H9 (cell line): ENCODE data around the gene CSAD. TPM values are rescaled to one million over a fixed set of nuclear protein-coding genes. Genes with fewer than 3 reads are reported as not detected.

Source experiments
- DNase-seq: peaks from one replicate; pipeline ENCODE4 v3.0.0-alpha.2; 2017
- H2AFZ ChIP-seq: one replicate; pipeline ENCODE4 v1.6.1; 2013; ENCODE audit warnings: mild to moderate bottlenecking, low read length, control low read depth, moderate library complexity
- H2AK5ac ChIP-seq: 2 replicates; pipeline ENCODE4 v1.6.1; 2013; ENCODE audit warnings: low read length, control low read depth, mixed read lengths; ENCODE audit not compliant: insufficient read length
- H2BK120ac ChIP-seq: one replicate; pipeline ENCODE4 v1.6.1; 2013; ENCODE audit warnings: low read depth, mild to moderate bottlenecking, low read length, control low read depth, inconsistent platforms; ENCODE audit not compliant: poor library complexity, severe bottlenecking
- H2BK12ac ChIP-seq: 2 replicates; pipeline ENCODE4 v1.6.1; 2013; ENCODE audit warnings: low read length, control low read depth, mixed read lengths, low read depth; ENCODE audit not compliant: insufficient read length
- H2BK15ac ChIP-seq: 2 replicates; pipeline ENCODE4 v1.6.1; 2013; ENCODE audit warnings: low read depth, low read length, control low read depth
- H2BK20ac ChIP-seq: one replicate; pipeline ENCODE4 v1.6.1; 2013; ENCODE audit warnings: low read depth, mild to moderate bottlenecking, low read length, control low read depth, inconsistent platforms; ENCODE audit not compliant: poor library complexity, severe bottlenecking
- H2BK5ac ChIP-seq: 2 replicates; pipeline ENCODE4 v1.6.1; 2013; ENCODE audit warnings: low read length, control low read depth, mixed read lengths; ENCODE audit not compliant: insufficient read length
- H3K14ac ChIP-seq: 2 replicates; pipeline ENCODE4 v1.6.1; 2013; ENCODE audit warnings: low read length, control low read depth; ENCODE audit not compliant: insufficient read depth
- H3K18ac ChIP-seq: 2 replicates; pipeline ENCODE4 v1.6.1; 2013; ENCODE audit warnings: low read depth, mild to moderate bottlenecking, mixed read lengths, low read length, control low read depth; ENCODE audit not compliant: insufficient read length
- H3K23ac ChIP-seq: 2 replicates; pipeline ENCODE4 v1.6.1; 2013; ENCODE audit warnings: low read length, control low read depth, mixed read lengths, low read depth; ENCODE audit not compliant: insufficient read length
- H3K23me2 ChIP-seq: 2 replicates; pipeline ENCODE4 v1.6.1; 2013; ENCODE audit warnings: low read depth, mild to moderate bottlenecking, mixed read lengths, low read length, control low read depth; ENCODE audit not compliant: insufficient read length, poor library complexity, severe bottlenecking
- H3K27ac ChIP-seq: 2 replicates; pipeline ENCODE4 v1.5.1; 2013; ENCODE audit warnings: low read length, control low read depth, mixed read lengths, low read depth; ENCODE audit not compliant: insufficient read length
- H3K27me3 ChIP-seq: 2 replicates; pipeline ENCODE4 v1.6.1; 2013; ENCODE audit warnings: low read length, control low read depth, inconsistent platforms; ENCODE audit not compliant: insufficient read depth
- H3K4ac ChIP-seq: 2 replicates; pipeline ENCODE4 v1.6.1; 2013; ENCODE audit warnings: low read depth, mild to moderate bottlenecking, control low read depth, inconsistent platforms, low read length, moderate library complexity
- H3K4me1 ChIP-seq: 2 replicates; pipeline ENCODE4 v1.6.1; 2013; ENCODE audit warnings: low read length, control low read depth, inconsistent platforms; ENCODE audit not compliant: insufficient read depth
- H3K4me2 ChIP-seq: 2 replicates; pipeline ENCODE4 v1.6.1; 2013; ENCODE audit warnings: low read length, control low read depth, mixed read lengths; ENCODE audit not compliant: insufficient read length, insufficient read depth
- H3K56ac ChIP-seq: 2 replicates; pipeline ENCODE4 v1.6.1; 2013; ENCODE audit warnings: low read depth, mild to moderate bottlenecking, mixed read lengths, low read length, control low read depth; ENCODE audit not compliant: insufficient read length
- H3K79me1 ChIP-seq: 2 replicates; pipeline ENCODE4 v1.6.1; 2013; ENCODE audit warnings: low read depth, mild to moderate bottlenecking, moderate library complexity, low read length, control low read depth, inconsistent platforms; ENCODE audit not compliant: insufficient read depth, poor library complexity, severe bottlenecking
- H3K79me2 ChIP-seq: 2 replicates; pipeline ENCODE4 v1.6.1; 2013; ENCODE audit warnings: low read length, control low read depth, inconsistent platforms; ENCODE audit not compliant: insufficient read depth
- H3K9ac ChIP-seq: 2 replicates; pipeline ENCODE4 v1.6.1; 2013; ENCODE audit warnings: low read length, control low read depth, mixed read lengths; ENCODE audit not compliant: insufficient read length; ENCODE audit errors: extremely low read depth
- H3K9me3 ChIP-seq: one replicate; pipeline ENCODE4 v1.6.1; 2013; ENCODE audit warnings: low read depth, low read length, inconsistent platforms; ENCODE audit not compliant: control insufficient read depth
- H3T11ph ChIP-seq: one replicate; pipeline ENCODE4 v1.6.1; 2013; ENCODE audit warnings: mild to moderate bottlenecking, low read length, control low read depth, inconsistent platforms
- H4K20me1 ChIP-seq: one replicate; pipeline ENCODE4 v1.6.1; 2013; ENCODE audit not compliant: control insufficient read depth, insufficient read length, insufficient read depth
- H4K5ac ChIP-seq: 2 replicates; pipeline ENCODE4 v1.6.1; 2013; ENCODE audit warnings: low read depth, mild to moderate bottlenecking, mixed read lengths, low read length, control low read depth; ENCODE audit not compliant: insufficient read length
- H4K8ac ChIP-seq: replicated peaks from 2 replicates; pipeline ENCODE4 v1.6.1; 2013; ENCODE audit warnings: low read length, control low read depth, mixed read lengths, low read depth; ENCODE audit not compliant: insufficient read length
- H4K91ac ChIP-seq: 2 replicates; pipeline ENCODE4 v1.6.1; 2013; ENCODE audit warnings: low read depth, mild to moderate bottlenecking, moderate library complexity, mixed read lengths, low read length, control low read depth; ENCODE audit not compliant: insufficient read length
- H3K27ac Mint-ChIP-seq, 3 experiments: 2 replicates in 2 of 3; 3 replicates in 1 of 3; pipeline ENCODE4 v1.8.0; 2020 to 2021; ENCODE audit warnings: mixed read lengths in 3 of 3, mild to moderate bottlenecking in 1 of 3, moderate library complexity in 1 of 3
- H3K27me3 Mint-ChIP-seq: 2 replicates; pipeline ENCODE4 v1.8.0; 2021; ENCODE audit warnings: low read depth, mild to moderate bottlenecking, moderate library complexity, mixed read lengths
- H3K36me3 Mint-ChIP-seq, 3 experiments: 2 replicates in 2 of 3; 3 replicates in 1 of 3; pipeline ENCODE4 v1.8.0; 2020 to 2021; ENCODE audit warnings: low read depth in 3 of 3, mixed read lengths in 3 of 3; ENCODE audit not compliant: insufficient read depth in 1 of 3
- H3K4me1 Mint-ChIP-seq, 2 experiments: 2 replicates each; pipeline ENCODE4 v1.8.0; 2020; ENCODE audit warnings: mixed read lengths in 2 of 2
- H3K4me3 Mint-ChIP-seq, 2 experiments: 2 replicates in 1 of 2; 3 replicates in 1 of 2; pipeline ENCODE4 v1.8.0; 2020 to 2021; ENCODE audit warnings: mild to moderate bottlenecking in 2 of 2, mixed read lengths in 2 of 2, moderate library complexity in 1 of 2
- H3K9me3 Mint-ChIP-seq, 2 experiments: 2 replicates in 1 of 2; 3 replicates in 1 of 2; pipeline ENCODE4 v1.8.0; 2020; ENCODE audit warnings: mild to moderate bottlenecking in 2 of 2, mixed read lengths in 2 of 2, moderate library complexity in 1 of 2
- WGBS: extraction: QIAGEN DNeasy Blood & Tissue Kit; methylation state at CpG from one replicate; pipeline ENCODE4 v1.1.7; 2013; ENCODE audit warnings: missing lambda C conversion rate, low lambda C conversion rate, mixed read lengths; ENCODE audit not compliant: insufficient read length; ENCODE audit errors: extremely low coverage; 5-methylcytosine and 5-hydroxymethylcytosine counted together
- total RNA-seq: library from RNA; stranded (reverse); gene quantifications from 2 replicates; pipeline ENCODE4 v1.2.1, GENCODE V29; 2021
- TF ChIP-seq, protein P1 (sequence below): fragments of 200-600 bp; sonication (generic); conservative IDR thresholded peaks from 3 replicates; pipeline ENCODE4 v1.8.0; 2021; ENCODE audit warnings: antibody characterized with exemption, mild to moderate bottlenecking

Gene CSAD
- total RNA-seq, 1 experiment from 2014 or later: 7.4 TPM

DNA sequence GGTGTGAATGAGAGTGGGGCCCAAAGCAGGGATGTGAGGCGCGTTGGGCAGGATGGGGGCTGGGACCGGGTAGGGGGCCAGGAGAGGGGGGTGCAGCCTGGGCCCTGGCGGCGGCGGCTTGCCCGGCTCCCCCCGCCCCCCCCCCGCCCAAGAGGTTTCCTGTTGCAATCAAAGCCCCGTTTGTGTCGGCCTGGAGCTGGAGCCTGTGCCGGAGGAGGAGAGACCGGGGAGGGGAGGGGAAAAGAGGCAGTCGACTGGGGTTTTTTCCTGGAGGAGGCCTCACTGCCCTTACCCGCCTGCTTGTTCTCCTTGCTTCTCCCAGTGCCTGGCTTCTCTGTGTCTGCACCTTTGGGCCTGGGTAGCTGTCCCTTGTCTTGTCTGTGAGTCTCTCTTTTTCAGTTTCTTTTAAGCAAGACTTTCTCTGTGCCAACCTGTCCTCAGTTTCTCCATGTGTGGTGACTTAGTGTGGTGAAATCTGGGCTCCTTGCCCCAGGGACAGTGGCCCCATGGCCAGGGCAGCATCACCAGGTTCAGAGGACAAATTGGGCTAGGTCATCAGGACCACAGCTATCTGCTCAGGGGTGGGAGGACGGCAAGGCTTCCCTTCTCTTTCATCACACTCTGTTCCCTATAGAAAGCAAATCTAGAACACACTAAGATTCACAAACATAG lies 42.8 kb upstream of the CSAD start:
- Histone ChIP-seq H2BK120ac (no peak overlapping the region), H4K5ac (no peak overlapping the region), H4K20me1 (no peaks in the 10 kb centered on the region), H2BK5ac (no peak overlapping the region), H3K9ac (no peak overlapping the region), H2BK20ac (no peak overlapping the region), H3K14ac (no peak overlapping the region), H4K91ac (no peak overlapping the region), H4K8ac (no peak overlapping the region), H3K79me1 (no peaks in the 10 kb centered on the region), H3T11ph (no peak overlapping the region), H2AFZ (no peak overlapping the region), H2AK5ac (no peak overlapping the region), H3K4me2 (peak overlapping the region; percentile 9), H3K23ac (no peak overlapping the region), H2BK15ac (no peak overlapping the region), H2BK12ac (no peak overlapping the region), H3K56ac (no peak overlapping the region), H3K23me2 (peaks cover 22% of the 10 kb centered on the region), H3K79me2 (peaks cover 4% of the 10 kb centered on the region; the same call in 1 of the 2 replicates), H3K18ac (no peak overlapping the region), H3K27me3 (peaks cover 3% of the 10 kb centered on the region; the same call in 1 of the 2 replicates), H3K4me1 (peaks cover 25% of the 10 kb centered on the region; the same call in 1 of the 2 replicates), H3K9me3 (no peaks in the 10 kb centered on the region), H3K27ac (no peak overlapping the region), H3K4ac (no peak overlapping the region)
- Mint-ChIP-seq H3K4me1 (peaks cover 66% of the 10 kb centered on the region in 2 experiments), H3K27ac (peak overlapping the region in 2 of 3 experiments; percentile 75 to 90; a peak in 4 of 7 replicates), H3K27me3 (peaks cover 10% of the 10 kb centered on the region), H3K4me3 (peak overlapping the region; percentile 27 to 74), H3K9me3 (no peaks in the 10 kb centered on the region), H3K36me3 (peaks cover 8 to 12% (median 11%) of the 10 kb centered on the region in 3 experiments; a peak in 6 of 7 replicates)
- WGBS: no CpG with 5 or more reads among the region's 16 CpGs
- DNase-seq: peak; percentile 56
- TF ChIP-seq, protein P1, sequence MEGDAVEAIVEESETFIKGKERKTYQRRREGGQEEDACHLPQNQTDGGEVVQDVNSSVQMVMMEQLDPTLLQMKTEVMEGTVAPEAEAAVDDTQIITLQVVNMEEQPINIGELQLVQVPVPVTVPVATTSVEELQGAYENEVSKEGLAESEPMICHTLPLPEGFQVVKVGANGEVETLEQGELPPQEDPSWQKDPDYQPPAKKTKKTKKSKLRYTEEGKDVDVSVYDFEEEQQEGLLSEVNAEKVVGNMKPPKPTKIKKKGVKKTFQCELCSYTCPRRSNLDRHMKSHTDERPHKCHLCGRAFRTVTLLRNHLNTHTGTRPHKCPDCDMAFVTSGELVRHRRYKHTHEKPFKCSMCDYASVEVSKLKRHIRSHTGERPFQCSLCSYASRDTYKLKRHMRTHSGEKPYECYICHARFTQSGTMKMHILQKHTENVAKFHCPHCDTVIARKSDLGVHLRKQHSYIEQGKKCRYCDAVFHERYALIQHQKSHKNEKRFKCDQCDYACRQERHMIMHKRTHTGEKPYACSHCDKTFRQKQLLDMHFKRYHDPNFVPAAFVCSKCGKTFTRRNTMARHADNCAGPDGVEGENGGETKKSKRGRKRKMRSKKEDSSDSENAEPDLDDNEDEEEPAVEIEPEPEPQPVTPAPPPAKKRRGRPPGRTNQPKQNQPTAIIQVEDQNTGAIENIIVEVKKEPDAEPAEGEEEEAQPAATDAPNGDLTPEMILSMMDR: no peak
